ENCODE results near the gene GRM4. TPM values are rescaled to one million over a fixed set of nuclear protein-coding genes. Genes with fewer than 3 reads are reported as not detected.

The GRM4 gene
- total and polyA plus RNA-seq, 10 of the 15 experiments (the other 5 are each of a cell fraction or from before 2014, with no cell fraction given): 0.01 to 0.31 (median 0.05) TPM; not detected in 2

GRCh38 chr6:33991610-33992009, 154.3 kb downstream of the GRM4 start (continued):
- TF ChIP-seq MXI1 (IDR thresholded peaks at IDR 0.05; ENCODE audit: low read depth, low read length) (no peak), RUNX3 (IDR thresholded peaks at IDR 0.05; ENCODE audit: low read length) (no peak), SUZ12 (IDR thresholded peaks at IDR 0.05; ENCODE audit: unreplicated experiment) (no peak), NR2C1 (IDR thresholded peaks at IDR 0.05) (no peak)

DNA sequence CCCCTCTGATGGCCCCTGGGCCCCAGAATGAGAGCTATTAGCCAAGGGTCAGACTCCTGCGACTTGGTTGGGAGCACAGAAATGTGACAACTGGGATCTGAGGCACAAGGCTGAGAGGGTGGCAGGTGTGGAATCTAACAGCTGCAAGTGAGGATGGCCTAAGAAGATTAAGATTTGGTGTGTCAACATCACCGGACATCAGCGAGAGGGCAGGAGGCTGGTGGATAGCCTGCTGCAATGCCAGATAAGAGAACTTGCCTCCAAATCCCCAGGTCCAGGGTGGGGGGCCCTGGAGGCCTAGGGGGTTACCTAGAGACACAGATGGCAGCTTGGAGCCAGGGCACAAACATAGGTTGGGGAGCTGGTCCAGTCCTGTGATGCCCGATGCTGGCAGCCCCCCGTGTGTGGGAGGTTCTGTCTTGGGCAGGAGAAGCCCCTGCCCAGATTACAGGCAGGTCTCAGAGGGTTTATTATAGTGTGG, 155.8 kb downstream of the GRM4 start:
- BruUV-seq (replicated peaks): no TSS peak
- RAD21 ChIA-PET (ENCODE audit: unreplicated experiment): no interaction called here
- Histone ChIP-seq H3K79me2 (ENCODE audit: control insufficient read depth, insufficient read depth, low read length) (no peaks in the 10 kb centered on the region), H3K27ac (ENCODE audit: control insufficient read depth, insufficient read depth) (no peak overlapping the region), H3K9me3 (replicated peaks; ENCODE audit: control insufficient read depth, insufficient read depth, low read length) (no peaks in the 10 kb centered on the region), H3K4me2 (ENCODE audit: control insufficient read depth, insufficient read depth) (no peak overlapping the region), H2AFZ (ENCODE audit: control insufficient read depth, low read depth, low read length) (no peak overlapping the region), H4K20me1 (ENCODE audit: control insufficient read depth, insufficient read depth) (no peaks in the 10 kb centered on the region), H3K4me1 (ENCODE audit: control insufficient read depth, insufficient read depth, low read length) (no peaks in the 10 kb centered on the region), H3K9ac (ENCODE audit: control insufficient read depth, insufficient read depth, low read length) (no peak overlapping the region), H3K4me3 (no peak overlapping the region), H3K36me3 (ENCODE audit: control insufficient read depth in 2 of 2, insufficient read depth in 2 of 2, low read length in 1 of 2) (no peaks in the 10 kb centered on the region), H3K27me3 (replicated peaks in 1 of 2; ENCODE audit: control insufficient read depth in 2 of 2, insufficient read depth in 2 of 2, low read length in 1 of 2) (no peaks in the 10 kb centered on the region)
- CTCF ChIA-PET: no interaction called here
- FAIRE-seq (no peak), ATAC-seq (no peak), DNase-seq (ENCODE audit: low read depth, low spot score) (no peak)
- SMC1A ChIA-PET (ENCODE audit: uncharacterized antibody, unreplicated experiment): no interaction called here
- intact Hi-C loops (cut with micrococcal nuclease; ENCODE audit: unreplicated experiment): no loop called here
- POLR2A ChIA-PET: no interaction called here
- in situ Hi-C loops (cut with MboI): no loop called here
- WGBS (ENCODE audit: insufficient coverage, insufficient replicate concordance, low lambda C conversion rate, missing lambda C conversion rate): 13% methylated on average over 5 of the region's 5 CpGs
- no peak for TF ChIP-seq EP300 (IDR thresholded peaks at IDR 0.05; ENCODE audit: borderline replicate concordance in 1 of 2, control insufficient read depth in 1 of 2, low read depth in 2 of 2, low read length in 2 of 2)
- TF ChIP-seq RAD21 (IDR thresholded peaks at IDR 0.05; ENCODE audit: insufficient read depth, low read depth, low read length): no peak
- TF ChIP-seq SUZ12 (IDR thresholded peaks at IDR 0.05; ENCODE audit: unreplicated experiment): no peak
- no peak for TF ChIP-seq IRF5 (IDR thresholded peaks at IDR 0.05; ENCODE audit: borderline replicate concordance)
- no peak for TF ChIP-seq CBX3 (IDR thresholded peaks at IDR 0.05; ENCODE audit: borderline replicate concordance, low read depth)
- no peak for TF ChIP-seq E2F4 (IDR thresholded peaks at IDR 0.05; ENCODE audit: low read depth, low read length)
- TF ChIP-seq SP1 (IDR thresholded peaks at IDR 0.05; ENCODE audit: low read depth, low read length): no peak
- TF ChIP-seq CHD1 (IDR thresholded peaks at IDR 0.05; ENCODE audit: low read depth, low read length): no peak
- TF ChIP-seq GATAD2B (conservative IDR thresholded peaks at IDR 0.05; ENCODE audit: low read depth): no peak
- no peak for TF ChIP-seq NBN (IDR thresholded peaks at IDR 0.05)
- TF ChIP-seq ASH2L (IDR thresholded peaks at IDR 0.05; ENCODE audit: borderline replicate concordance, low read depth): no peak
- no peak for TF ChIP-seq SIX5 (IDR thresholded peaks at IDR 0.05; ENCODE audit: low read depth, low read length, severe bottlenecking)
- no peak for TF ChIP-seq ZNF622 (IDR thresholded peaks at IDR 0.05)
- TF ChIP-seq CBX5 (IDR thresholded peaks at IDR 0.05; ENCODE audit: low read depth): no peak
- TF ChIP-seq RB1 (IDR thresholded peaks at IDR 0.05; ENCODE audit: borderline replicate concordance): no peak
- no peak for TF ChIP-seq POLR2AphosphoS2 (IDR thresholded peaks at IDR 0.05; ENCODE audit: low read depth, low read length)
- TF ChIP-seq FOS (IDR thresholded peaks at IDR 0.05; ENCODE audit: borderline replicate concordance, extremely low read depth, insufficient read length): no peak
- no peak for TF ChIP-seq RFX5 (IDR thresholded peaks at IDR 0.05; ENCODE audit: low read depth, low read length)
- no peak for TF ChIP-seq SRF (IDR thresholded peaks at IDR 0.05; ENCODE audit: low read depth in 2 of 2, low read length in 2 of 2)

All from GM12878 (cell line).